Activated CD4-positive, alpha-beta T cell treated with anti-CD3 and anti-CD28 coated beads, Interleukin-2, amount 50 U/mL, for 16 hours (primary cell): ENCODE measurements around the gene IGFBP2.

Experiments used
- DNase-seq: peaks from one replicate; pipeline ENCODE4 v3.0.0-alpha.2; 2020

The IGFBP2 gene

DNA sequence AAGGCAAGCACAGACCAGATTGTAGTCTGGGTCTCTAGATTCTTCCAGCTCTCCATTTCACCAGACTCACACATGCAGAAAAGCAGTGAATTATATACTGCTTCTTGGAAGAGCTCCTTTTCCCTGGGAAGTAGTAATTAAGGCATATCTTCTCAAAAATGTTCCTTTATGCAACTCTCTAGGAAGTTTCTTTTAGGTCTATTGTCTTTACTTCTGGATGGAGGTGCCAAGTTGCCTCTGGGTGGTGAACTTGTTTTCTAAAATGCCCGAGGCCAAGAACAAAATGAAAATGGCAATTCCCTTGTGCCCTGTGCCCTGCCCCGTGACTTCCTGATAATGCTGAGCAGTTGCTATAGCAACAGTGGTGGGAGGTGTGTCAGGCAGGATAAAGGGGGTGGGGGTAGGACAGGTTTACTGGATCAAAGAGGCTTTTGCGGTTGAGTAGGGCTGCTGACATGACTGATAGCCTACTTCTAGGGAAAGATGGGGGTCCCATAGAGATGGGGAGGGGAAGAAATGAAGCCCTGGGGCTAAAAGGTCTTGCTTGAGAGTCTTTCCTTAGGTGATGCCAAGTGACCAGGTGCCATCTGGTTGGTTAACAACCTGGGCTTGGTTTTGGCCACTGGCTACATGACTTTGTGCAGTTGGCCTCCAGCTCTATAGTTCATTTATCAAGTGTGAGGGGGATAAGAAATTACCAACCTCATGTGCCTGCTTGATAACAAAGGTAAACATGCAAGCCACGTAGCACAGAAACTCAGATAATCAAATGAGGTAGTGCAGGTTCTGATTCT lies 11.8 kb downstream of the IGFBP2 start:
- DNase-seq: no peak

DNA sequence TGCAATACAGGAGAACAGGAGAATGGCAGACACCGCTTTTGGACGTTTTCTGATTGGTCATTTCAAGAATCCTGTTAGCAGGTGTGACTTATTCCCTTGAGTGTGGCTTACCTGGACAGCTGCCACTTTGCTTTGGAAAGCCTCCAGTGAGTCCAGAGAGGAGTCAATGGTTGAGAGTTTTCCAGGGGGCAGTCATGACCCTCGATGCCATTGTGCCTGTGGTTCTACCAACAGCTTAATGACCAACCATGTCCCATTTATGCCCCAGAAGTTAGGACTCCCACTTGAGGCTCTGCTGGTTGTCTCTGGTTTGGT lies 12.4 kb downstream of the IGFBP2 start:
- DNase-seq: no peak

DNA sequence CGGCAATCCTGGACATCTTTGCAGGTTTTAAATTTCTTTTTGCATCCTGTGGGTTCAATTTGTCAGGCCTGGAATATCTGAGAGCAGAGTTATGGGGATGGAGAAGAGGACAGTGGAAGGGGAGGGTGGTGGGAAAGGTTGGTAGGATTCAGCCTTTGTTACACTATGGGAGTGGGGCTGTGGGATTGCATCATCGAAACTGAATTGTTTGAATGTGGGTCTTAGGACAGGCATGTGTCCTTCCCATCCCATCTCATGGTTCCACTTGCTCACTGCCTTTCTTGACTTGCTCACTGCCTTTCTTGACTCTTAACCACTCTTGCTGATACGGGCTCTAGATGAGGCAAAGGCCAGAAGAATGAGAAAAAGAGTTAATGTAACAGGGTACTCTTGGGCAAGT lies 12.9 kb downstream of the IGFBP2 start:
- no peak for DNase-seq

DNA sequence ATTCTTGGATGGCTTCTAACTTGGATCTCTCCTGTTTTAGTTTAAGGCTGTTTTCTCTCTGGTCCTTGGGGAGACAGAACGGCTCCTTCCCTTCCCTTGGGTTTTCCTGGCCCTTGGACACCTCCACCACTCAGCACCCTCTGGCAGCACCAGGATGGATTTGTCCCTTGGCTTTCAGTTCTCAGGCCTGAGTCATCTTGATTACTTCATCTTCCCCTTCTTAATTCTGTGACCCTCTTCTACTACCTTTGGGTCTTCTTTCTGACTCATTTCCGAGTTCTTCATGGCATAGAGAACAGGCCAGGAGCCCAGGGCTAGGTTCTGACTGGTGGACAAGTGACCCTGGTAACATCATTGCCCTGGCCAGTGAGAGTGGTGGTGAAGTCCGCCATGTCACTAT lies 14.9 kb downstream of the IGFBP2 start:
- no peak for DNase-seq

DNA sequence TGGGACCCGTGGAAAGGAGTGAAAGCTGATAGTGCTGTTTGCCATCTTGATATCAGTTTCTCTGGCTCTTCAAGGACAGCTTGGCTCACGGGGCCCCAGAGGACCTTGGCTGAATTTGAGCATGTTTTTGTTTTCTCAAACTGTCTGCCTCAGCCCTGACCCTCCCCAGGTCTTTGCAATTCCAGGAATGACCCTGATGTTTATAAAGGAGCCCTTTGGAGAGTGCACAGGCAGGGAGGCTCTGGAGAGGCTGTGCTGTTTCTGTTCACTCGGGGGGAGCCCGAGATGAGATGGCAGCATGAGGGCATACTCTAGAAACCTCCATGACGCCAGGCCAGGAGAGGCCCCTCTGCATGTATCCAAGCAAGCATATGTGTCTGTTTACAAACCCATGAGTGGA lies 16.4 kb downstream of the IGFBP2 start:
- no peak for DNase-seq

DNA sequence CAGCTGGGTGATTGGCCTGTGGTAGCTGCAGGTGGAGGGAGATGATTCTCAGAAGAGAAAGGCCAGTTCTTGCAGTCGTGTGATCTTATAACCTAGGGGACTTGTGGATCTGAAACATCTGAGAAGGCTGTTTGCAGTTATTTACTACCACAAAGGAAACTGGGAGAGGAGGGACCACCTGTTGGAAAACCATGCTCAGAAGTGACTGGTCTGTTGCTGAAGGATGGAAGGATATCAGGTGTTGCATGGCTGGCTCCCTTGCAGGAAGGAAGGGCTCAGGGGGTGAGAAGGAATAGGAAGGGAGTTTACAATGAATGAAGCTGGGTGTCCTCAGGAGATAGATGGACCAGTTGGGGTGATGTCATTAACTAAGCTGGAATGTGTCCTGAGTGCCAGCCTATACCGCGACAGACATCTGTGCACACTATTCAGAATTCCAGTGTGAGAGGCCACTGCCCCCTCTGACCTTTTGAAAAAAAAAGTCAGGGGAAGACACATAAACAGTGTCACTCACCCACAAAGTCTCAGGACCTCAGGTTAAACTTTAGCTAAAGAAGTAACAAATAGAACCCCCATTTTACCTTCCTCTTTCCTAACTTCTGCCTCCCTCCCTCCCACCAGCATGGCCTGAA lies 17.5 kb downstream of the IGFBP2 start:
- no peak for DNase-seq

DNA sequence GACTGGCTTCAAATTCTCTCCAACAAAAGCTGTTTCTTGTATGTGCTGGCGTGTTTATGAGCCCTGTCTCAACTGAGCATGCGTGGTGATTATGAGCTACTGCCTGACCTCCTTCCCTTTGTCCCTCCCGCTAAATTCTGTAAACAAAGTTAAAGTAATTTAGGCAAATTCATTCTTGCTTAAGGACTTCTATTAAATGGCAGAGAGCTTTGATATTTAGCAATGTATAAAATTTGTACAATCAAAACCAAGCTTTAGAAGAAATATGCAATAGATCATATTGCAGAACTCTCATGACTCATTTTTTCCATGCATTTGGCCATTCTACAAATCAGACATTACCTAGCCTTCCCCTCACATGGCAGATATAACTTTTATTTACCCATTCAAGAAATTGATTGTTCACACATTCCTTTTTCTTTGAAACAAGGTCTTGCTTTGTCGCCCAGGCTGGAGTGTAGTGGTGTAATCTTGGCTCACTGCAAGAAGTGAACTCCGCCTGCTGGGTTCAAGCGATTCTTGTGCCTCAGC lies 18.2 kb downstream of the IGFBP2 start:
- no peak for DNase-seq

DNA sequence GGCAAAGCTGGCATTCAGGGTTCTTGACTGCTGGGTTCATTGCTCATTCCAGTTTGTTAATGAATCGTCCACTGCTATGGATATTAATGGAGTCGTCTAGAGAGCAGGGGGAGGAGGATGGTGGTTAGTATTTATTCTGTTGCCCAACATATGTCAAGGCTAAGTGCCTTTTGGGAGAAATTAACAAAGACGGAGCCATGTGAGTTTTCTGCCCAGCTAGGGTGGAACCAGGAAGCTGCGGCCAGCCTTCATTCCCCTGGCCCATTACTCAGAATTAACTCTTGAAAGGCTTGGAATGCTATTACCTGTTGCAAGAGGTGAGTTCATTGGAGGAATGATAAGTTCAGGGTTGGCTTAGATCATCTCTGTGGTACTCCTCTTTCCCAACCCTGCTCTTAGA lies 19.3 kb downstream of the IGFBP2 start:
- no peak for DNase-seq

DNA sequence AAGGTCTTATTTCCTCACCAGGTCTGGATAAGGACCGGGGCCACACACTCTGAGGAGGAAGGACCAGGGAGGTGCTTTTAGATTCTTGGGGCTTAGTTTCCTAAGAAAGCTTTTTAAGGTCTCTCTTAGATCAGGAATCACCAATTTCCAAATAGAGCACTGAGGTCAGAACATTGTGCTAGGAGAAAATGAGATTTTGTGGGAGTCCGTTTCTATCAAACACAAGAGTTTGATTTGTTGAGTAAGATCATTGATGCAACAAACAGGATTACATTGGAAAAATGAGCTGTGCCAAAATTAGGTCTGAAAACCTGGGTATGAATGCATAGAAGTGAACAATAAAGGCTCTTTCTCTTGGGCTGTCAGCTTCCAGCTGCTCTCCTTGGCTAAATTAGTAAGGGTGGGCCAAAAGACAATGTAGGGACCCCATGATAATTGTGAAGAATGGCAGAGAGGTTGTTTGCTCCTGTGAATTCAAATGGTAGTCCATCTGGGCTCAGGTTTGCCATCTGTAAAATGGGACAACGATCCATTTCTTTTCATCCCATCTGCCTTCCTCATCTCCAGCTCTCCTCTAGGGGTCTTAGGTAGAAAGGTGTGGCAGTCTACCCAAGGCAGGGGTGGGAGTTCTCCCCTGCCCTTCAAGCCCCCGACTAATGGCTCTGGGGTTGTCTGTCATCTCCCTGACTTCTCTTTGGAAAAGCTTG lies 20.0 kb downstream of the IGFBP2 start:
- DNase-seq: no peak

DNA sequence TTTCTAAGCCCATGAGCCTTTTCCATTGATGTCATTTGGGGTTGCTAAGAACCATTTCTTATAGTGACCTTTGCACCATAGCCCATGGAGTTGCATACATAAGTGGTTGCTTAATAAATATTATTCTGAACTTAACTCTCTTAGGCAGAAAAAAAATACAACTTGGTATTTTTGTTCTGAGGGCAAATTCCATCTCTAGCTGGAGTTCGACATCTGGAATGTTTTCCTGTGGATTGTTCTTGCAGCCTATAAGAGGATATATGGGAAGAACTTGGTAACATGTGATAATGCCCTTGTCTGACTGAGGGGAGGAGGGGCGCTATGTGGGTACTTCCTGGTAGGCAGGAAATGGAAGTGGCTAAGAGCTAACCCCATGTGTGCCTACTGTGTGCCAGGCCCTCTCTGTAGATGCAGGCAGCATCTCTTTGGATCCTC lies 20.7 kb downstream of the IGFBP2 start:
- no peak for DNase-seq

DNA sequence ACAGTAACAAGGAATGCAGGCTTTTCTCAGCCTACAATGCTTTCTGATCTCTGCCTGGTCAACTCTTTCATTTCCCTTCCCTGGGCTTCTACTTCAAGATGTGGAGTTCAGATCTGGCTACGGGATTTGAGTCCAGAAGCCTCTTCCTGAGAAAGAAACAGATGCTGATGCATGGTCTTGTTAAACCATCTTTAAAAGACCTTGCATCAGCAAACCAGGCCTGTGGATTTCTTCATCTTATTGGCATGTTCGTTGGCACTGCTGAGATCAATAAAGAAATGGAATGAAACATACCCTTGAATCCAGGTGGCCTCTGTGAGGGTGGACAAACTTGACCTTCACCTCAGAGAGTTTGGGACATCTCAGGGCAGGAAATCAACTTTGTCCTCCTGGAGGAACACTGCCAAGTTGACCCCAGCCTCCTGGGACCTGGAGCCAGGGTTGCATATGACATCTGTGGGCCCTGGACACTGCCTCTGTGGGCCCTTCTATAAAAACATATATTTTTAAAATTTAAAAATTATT lies 21.4 kb downstream of the IGFBP2 start:
- no peak for DNase-seq

DNA sequence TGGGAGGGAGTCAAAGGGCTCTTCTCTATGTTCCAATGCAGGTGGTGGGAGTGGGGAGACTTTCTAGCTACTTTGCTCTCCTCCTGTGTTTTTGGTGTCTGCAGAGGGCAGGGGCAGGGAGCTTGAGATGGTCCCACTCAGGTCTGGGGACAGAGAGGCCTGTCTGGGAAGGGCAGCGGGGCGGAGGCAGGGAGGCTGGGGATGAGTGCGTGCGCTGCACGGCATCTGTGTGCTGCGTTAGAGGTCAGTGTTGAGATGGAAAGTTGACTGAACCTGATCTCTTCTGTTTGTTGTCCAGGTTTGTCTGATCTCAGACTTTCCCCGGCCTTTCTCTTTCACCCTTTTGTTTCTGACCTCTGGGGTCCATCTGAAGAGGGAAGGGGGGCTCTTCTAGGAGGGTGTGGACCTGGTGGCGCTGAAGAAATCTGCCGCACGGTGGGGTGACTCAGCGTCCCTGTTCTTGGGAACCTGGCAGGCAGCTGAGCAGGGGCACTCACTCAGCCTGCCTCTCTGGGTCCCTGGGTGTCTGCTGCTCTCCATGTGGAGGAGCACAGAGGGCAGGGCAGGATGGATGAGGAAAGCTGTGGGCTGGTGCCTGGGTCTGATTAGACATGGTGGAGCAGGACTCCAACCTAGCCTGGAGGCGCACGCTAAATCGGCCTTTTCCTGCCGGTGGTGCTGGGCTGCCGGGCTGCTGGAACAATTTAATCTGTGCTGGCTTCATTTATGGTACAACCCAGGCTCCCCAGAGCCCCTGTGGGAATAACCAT lies 24.1 kb downstream of the IGFBP2 start:
- DNase-seq: no peak

DNA sequence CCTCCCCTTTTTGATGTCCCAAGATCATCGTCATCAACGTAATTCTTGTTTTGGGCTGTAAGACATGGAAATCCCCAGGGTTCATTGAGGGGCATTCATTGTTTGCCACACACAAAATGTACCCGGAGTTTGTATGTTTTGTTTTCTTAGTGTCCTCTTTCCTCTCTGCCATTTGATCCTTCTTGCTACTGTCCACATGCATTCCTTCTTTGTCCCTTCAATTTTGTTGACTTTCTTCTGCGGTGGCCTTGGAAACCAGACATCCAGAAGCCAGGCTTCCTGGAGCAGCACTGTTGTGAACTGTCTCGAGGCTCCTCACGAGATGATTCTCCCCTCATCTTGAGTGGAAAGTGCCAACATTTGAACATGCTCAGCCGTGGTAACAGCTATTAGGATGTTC lies 24.8 kb downstream of the IGFBP2 start:
- no peak for DNase-seq

DNA sequence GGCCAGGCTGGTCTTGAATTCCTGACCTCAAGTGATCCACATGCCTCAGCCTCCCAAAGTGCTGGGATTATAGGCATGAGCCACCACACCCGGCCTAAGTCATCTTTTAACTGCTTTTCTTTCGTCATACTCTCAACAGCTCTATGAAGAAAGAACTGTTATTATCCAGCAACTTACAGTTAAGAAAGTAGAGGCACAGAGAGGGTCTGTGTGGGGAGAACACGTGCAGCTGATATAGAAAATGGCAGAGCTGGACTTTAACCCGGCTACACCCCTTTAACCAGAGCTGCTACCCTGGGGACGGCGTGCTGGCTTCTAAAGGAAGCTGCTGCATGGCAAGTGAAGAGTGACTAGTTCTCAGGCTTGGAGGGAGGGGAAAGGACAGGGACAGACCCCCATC lies 25.5 kb downstream of the IGFBP2 start:
- DNase-seq: no peak

DNA sequence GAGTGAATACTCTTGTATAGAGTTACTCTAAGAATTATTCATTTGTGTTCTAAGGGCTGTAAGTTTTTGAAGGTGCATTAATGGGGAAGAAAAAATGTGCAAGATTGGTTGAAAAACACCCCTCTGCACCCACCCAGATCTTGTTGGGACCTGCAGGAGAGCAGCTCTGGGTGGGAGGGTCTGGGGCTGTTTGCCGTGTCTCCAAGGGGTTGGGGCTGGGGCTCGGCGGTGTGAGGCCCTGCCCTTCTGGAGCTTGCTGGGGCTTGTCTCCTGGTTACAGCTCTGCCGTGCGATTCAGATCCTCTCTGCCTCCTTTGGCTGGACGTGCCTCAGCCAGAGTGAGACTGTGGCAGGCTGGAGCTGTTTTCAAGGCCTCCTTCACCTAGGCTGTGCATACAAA lies 26.1 kb downstream of the IGFBP2 start:
- DNase-seq: no peak

DNA sequence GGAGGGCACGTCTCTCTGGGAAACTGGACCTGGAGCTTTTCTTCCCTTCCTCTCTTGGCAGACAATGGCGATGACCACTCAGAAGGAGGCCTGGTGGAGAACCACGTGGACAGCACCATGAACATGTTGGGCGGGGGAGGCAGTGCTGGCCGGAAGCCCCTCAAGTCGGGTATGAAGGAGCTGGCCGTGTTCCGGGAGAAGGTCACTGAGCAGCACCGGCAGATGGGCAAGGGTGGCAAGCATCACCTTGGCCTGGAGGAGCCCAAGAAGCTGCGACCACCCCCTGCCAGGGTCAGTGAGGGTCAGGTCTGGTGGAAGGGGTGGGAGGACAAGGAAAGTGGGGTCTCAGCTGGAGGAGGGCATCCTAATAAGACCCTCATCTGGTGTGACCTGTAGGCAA lies 27.3 kb downstream of the IGFBP2 start:
- no peak for DNase-seq

DNA sequence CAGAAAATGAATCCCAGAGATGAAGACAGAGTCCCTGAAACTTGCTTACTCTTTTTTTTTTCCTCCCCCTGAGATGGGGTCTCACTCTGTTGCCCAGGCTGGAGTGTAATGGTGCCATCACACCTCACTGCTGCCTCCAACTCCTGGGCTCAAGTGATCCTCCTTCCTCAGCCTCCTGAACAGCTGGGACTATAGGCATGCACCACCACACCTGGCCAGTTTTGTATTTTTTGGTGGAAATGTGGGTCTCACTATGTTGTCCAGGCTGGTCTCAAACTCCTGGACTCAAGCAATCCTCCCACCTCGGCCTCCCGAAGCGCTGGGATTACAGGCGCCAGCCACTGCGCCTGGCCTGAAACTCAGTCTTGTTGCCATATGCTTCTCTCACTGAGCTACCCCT lies 27.8 kb downstream of the IGFBP2 start:
- DNase-seq: no peak

DNA sequence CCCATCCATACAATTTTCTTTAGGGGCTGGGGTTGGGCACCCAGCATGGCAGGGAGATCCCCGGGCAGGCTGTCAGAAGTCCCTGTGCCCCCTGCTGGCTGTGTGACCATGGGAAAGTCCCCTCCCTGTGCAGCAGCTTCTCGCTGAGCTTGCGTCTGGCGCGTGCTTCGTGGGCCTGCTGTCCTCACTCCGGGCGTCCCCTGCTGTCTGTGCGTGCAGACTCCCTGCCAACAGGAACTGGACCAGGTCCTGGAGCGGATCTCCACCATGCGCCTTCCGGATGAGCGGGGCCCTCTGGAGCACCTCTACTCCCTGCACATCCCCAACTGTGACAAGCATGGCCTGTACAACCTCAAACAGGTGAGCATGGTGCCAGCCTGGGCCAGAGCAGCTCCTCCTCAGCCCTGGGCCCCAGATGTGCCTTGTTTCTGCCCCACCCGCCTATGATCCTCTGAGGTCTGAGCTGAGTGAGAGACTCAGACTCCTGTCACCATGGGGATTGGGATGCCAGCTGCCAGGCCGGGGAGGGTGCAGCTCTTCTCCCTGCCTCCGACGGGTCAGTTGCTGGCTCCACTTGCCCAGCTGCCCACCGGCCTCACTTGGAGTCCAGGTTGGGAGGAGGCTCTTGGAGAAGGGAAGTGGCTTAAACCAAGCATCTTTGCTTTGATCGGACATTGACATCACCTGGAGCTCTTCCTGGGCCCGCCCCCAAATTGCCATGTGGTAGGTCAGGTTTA lies 28.6 kb downstream of the IGFBP2 start:
- DNase-seq: no peak

DNA sequence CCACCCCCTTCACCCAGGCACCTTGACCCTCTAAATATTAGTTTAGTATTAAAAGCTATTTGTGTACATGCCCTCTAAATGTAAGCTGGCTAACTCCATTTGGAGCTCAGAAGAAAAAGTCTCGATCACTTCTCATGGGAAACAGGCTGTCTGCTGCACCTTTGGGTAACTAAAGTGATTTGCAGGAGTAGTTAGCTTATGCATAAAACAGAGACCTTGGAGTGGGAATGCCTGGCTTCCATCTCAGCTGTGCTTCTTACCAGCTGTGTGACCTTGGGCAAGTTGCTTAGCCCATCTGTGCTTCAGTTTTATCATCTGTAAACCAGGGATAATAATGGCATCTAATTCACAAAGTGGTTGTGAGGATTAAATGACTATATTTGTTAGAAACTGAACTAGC lies 29.9 kb downstream of the IGFBP2 start:
- no peak for DNase-seq

DNA sequence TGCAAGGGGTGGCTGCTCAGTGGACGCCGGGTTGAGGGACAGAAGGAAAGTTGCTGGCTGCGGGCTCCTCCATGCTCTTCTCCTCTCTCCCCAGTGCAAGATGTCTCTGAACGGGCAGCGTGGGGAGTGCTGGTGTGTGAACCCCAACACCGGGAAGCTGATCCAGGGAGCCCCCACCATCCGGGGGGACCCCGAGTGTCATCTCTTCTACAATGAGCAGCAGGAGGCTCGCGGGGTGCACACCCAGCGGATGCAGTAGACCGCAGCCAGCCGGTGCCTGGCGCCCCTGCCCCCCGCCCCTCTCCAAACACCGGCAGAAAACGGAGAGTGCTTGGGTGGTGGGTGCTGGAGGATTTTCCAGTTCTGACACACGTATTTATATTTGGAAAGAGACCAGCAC lies 30.6 kb downstream of the IGFBP2 start:
- no peak for DNase-seq

DNA sequence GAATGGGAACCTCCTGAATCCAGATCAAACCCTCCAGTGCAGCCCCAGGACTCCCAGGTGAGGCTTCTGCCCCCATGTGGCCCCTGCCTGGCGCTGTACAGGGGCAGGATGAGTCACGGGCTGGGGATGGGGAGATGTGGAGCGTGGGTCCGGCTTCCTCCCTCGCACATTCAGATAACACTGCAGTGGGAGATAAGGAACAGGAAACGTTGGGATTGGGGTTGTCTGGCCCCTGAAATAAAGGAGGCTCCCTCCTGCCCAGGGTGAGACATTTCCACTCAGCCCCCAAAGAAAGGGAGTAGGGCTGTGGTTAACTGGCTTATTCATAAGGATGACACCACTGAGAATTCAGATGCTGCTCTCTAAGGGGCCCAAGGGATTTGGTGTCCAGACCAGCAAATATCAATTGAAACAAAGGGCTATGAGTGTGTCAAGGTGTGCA lies 31.4 kb downstream of the IGFBP2 start:
- no peak for DNase-seq

DNA sequence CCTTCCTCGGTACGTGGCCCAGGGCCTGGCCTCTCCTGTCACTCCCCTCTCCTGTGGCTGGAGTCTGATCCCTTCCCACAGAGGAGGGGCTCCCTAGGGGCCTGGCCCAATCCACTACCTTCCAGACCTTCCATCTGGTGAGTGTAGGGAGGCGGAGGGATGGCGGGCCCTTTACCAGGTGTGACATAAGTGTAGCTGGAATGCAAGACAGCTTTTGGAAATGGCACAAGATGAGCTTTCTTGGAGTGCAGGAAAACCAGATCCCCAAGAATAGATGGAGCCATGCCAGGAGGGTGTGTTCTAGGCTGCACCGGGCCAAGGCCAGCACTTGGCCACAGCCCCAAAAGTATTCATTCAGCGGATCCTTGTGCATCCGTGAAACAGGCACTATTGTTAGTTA lies 32.0 kb downstream of the IGFBP2 start:
- DNase-seq: no peak
